Measurements from ENCODE around the gene NADK2.
"Not testable (repeated sequence)": the region's sequence is repeated elsewhere in the genome, so short reads cannot be mapped to it uniquely, and the experiment has no call there.

The NADK2 gene, protein sequence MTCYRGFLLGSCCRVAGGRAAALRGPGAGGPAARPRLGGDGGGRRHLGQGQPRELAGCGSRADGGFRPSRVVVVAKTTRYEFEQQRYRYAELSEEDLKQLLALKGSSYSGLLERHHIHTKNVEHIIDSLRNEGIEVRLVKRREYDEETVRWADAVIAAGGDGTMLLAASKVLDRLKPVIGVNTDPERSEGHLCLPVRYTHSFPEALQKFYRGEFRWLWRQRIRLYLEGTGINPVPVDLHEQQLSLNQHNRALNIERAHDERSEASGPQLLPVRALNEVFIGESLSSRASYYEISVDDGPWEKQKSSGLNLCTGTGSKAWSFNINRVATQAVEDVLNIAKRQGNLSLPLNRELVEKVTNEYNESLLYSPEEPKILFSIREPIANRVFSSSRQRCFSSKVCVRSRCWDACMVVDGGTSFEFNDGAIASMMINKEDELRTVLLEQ

DNA sequence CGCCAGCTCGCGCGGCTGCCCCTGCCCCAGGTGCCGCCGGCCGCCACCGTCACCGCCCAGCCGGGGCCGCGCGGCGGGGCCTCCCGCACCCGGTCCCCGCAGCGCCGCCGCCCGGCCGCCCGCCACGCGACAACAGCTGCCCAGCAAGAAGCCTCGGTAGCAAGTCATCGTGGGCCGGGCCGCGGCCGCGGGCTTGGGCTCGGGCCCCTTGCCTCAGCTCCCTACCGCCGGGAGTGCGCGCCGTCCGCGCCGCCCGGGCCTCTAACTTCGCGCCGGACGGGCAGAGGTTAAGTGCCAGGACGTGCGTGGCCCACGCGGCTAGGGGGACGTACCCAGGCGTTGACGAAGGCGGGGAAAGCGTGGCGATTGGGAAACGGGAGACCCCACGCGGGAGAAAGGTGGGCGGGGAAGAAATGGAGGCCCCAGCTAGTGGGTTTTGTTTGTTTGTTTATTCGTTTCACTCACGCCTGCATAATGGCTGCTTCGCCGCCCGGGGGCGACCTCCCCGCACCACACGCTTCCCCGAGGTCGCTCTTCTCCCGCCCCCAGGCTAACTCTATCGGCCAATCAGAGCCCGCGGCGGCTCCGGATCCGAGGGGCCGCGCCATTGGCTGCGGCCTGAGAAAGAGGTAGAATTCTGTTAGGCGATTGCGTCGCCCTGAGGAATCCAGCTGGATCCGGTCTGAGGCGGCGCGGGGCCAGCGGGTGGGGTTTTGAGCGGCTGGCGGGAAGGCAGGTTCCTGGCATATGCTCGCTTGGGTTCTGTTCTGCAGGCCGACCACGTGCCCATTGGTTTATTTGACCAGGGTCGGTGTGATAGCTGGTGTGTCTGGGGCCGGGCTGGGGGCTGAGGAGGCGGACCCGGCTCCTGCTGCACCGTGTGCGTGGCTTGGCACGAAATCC, at the start of gene NADK2:
Gene NADK2 (minus strand): TSS at position 295 of the 903 bp plus-strand sequence. CDS start 127 bp downstream, at position 168.
- in situ Hi-C loops (cut with HindIII; ENCODE audit: low sequenced_read_pairs): no loop called here

DNA sequence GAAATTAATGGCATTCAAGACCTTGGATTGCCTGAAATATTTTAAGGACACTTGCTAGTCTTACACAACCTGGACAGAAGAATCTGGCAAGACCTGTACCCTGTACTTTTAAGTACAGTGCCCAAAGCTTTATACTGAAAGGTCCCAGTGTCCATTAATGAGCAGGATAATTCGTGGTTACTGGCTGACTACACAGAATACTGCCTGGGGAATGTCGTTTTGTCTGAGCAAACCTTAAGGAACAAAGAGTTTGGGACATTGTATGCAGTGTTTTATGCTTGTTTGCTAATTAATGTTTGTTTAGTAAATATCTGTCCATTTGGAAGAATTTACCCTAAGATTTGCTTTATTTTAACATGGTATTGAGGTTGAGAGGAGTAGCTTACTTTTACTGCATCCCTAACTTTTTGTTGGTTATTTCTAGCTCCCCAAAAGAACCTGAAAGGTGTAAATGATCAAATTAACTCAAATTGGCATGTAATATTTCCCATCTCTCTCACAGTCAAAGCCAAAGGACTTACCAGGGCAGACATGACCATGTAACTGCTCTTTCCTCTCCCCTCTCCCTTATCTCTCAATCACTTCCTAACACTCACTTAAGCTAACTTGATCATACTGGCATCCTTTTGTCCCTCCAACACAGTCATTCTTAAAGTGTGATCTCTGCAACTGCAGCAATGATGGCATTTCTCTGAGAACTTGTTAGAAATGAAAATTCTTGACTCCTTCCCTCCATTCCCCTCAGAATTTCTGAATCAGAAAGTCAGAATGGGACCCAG, 44.3 kb upstream of the NADK2 start:
- in situ Hi-C loops (cut with HindIII; ENCODE audit: low sequenced_read_pairs): no loop called here

DNA sequence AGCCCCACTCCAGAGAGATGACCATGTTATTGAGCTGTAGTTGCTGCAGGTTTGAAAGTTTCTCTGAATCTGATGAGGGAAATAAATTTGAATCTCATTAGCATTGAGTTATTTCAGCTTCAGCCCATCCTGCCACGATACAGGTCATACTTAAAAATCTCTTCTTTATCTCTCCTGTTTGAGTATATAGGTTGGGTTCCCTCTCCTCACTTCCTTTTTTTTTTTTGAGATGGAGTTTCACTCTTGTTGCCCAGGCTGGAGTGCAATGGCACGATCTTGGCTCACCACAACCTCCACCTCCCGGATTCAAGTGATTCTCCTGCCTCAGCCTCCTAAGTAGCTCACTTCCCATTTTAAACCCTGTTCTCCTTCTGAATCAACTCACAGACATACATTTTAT, 42.0 kb upstream of the NADK2 start:
- in situ Hi-C loops (cut with HindIII; ENCODE audit: low sequenced_read_pairs): not testable (repeated sequence)

- in situ Hi-C loops (cut with HindIII; ENCODE audit: low sequenced_read_pairs): no loop called here
These were observed 39.9 kb upstream of the NADK2 start for GRCh38 chr5:36281626-36282025.

DNA sequence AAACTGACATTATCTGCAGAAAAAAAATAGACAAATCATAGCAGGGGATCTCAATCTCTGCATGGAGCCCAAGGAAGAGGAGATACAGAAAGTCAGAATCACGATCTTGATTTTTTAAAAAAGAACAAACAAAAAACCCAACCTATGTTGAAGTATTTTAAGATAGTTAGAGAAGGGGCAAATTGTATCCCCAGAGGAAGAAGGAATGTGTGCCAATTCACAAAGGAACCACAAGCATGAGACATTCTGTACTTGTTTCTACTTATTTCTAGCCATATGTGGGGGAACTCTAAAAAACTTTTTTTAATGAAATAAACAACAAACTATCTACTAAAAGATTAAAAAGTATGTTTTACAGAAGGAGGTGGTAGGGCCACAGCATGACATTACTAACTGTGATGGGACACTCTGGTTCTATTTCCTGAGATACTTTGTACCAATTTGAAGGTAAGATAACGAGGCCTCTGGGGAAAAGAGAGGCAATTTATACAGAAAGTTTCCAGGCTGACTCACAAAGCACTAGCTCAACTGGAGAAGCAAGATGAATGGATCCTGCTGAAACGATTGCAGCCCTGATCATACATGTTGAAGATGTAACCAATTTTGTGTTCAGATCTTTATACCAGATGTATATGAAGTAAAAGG, 37.5 kb upstream of the NADK2 start:
- in situ Hi-C loops (cut with HindIII; ENCODE audit: low sequenced_read_pairs): no loop called here

- in situ Hi-C loops (cut with HindIII; ENCODE audit: low sequenced_read_pairs): no loop called here
These were observed 35.9 kb upstream of the NADK2 start for GRCh38 chr5:36277521-36278176.

DNA sequence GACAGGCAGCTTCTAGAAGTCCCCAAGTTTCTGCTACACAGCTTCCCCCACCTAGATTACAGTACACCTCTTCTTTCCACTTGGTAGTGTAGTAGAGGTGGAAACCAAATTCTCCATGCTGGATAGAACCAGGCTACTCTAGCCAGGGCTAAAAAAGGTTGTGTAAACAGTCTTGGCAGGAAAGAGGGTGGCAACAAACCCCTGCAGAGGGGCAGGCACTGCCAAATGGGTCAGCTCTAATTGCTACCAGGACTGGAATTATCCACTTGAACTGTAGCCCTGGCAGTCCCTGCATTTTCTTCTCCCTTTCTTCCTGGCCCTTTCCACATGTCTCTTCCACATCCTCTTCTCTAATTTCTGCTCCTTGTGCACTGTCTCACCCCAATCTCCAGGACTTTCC, 35.1 kb upstream of the NADK2 start:
- in situ Hi-C loops (cut with HindIII; ENCODE audit: low sequenced_read_pairs): no loop called here

- in situ Hi-C loops (cut with HindIII; ENCODE audit: low sequenced_read_pairs): no loop called here
These were observed 32.2 kb upstream of the NADK2 start for GRCh38 chr5:36273809-36274526.

GRCh38 chr5:36272136-36272690, 30.5 kb upstream of the NADK2 start:
- in situ Hi-C loops (cut with HindIII; ENCODE audit: low sequenced_read_pairs): no loop called here

GRCh38 chr5:36270876-36271575, 29.3 kb upstream of the NADK2 start:
- in situ Hi-C loops (cut with HindIII; ENCODE audit: low sequenced_read_pairs): no loop called here

DNA sequence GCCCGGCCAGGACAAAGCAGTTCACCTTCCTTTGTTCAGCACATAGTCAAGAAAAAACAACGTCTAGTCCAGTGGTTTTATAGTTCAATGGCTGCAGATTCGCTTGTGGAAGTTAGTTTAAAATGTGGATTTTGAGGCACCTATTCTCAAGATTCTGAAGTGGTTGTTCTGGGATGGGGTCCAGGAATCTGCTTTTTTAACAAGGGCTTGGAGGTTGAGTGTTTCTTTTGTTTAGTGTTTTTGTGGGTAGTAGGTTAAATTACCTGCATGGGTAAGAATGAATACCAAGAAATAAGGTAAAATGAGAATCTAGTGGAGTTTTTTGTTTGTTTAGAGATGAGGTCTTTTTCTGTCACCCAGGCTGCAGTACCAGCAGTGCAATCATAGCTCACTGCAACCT, 28.4 kb upstream of the NADK2 start:
- in situ Hi-C loops (cut with HindIII; ENCODE audit: low sequenced_read_pairs): no loop called here

GRCh38 chr5:36269478-36269877, 27.8 kb upstream of the NADK2 start:
- in situ Hi-C loops (cut with HindIII; ENCODE audit: low sequenced_read_pairs): no loop called here

DNA sequence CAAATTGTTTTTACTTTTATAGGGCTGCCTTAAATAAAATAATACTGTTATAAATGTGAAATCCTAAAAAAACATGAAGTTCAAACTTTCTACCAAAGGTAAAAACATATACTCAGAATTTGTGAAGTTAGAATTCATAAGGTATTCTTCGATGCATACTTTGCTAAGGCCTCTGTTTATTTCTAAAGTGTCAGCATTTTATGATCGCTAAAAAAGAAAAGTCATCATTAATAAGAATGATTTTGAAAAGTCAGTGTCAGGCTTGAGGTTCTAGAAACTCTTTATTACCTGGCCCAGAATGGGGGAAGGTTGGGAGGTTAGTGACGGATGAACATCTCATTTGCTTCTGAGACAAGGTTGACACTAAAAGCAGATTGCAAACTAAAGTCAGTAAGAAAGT, 26.2 kb upstream of the NADK2 start:
- in situ Hi-C loops (cut with HindIII; ENCODE audit: low sequenced_read_pairs): no loop called here

DNA sequence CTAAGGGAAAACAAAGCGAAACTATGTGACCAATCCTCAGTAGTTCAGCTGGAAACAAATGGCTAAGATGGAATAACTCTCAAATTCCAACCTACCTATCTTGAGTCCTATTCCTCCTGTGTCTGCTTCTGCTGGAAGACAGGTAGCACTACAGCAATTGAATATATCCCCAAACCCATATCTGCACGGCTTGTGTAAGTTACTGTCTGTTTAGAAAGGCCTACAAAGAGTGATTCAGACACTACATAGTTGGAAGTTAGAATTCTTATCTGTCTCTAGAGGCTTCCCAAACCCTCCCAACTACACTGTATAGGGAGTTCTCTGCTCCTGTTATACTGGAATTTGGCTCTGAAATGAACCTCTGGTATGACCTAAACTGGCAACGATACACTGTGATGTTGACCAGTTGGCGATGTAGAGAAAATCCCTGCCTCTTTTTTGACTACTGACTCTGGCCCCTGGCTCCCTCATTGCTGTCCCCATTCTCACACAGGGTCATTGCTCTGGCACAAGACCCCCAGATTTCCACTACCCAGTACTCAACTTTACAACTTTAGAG, 22.6 kb upstream of the NADK2 start:
- in situ Hi-C loops (cut with HindIII; ENCODE audit: low sequenced_read_pairs): no loop called here

- in situ Hi-C loops (cut with HindIII; ENCODE audit: low sequenced_read_pairs): no loop called here
These were observed 19.5 kb upstream of the NADK2 start for GRCh38 chr5:36261186-36261585.

DNA sequence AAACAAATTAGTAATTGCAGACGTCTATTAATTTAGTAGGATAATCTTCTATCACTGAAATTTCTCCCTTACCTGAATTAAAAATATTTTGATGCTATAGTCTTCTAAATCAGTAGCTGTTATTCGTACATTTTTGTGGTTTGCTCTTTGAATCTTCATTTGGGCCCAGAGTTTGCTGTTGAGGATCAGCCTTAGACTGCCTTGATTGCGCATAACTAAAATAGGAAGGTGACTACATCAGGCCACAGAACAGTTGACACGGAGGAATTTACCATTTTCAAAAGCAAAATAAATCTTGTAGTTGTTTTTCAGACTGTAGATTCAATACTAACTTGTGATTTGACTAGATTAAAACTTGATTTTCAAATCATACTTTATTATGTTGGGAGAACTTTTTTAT, 11.8 kb upstream of the NADK2 start:
- in situ Hi-C loops (cut with HindIII; ENCODE audit: low sequenced_read_pairs): no loop called here

GRCh38 chr5:36252722-36253365, 11.1 kb upstream of the NADK2 start:
- in situ Hi-C loops (cut with HindIII; ENCODE audit: low sequenced_read_pairs): no loop called here

- in situ Hi-C loops (cut with HindIII; ENCODE audit: low sequenced_read_pairs): no loop called here
These were observed 9.5 kb upstream of the NADK2 start for GRCh38 chr5:36251218-36251617.

Data from DLD1 (cell line).